ENCODE results near the gene CSHL1. TPM values are rescaled to one million over a fixed set of nuclear protein-coding genes. Genes with fewer than 3 reads are reported as not detected.

The CSHL1 gene
- not detected for total RNA-seq

GRCh38 chr17:63911041-63911635, at the start of gene CSHL1:
Gene CSHL1 (minus strand): TSS chr17:63911258. CDS start chr17:63911196, 62 bp downstream.
- Mint-ChIP-seq H3K9me3 (no peaks in the 10 kb centered on the region), H3K27me3 (ENCODE audit: low read depth) (no peaks in the 10 kb centered on the region), H3K36me3 (ENCODE audit: low read depth) (no peaks in the 10 kb centered on the region), H3K4me3 (no peak within 1 kb of the TSS), H3K4me1 (ENCODE audit: low read depth) (no peaks in the 10 kb centered on the region), H3K27ac (no peak within 1 kb of the TSS)
- DNase-seq: no peak
- intact Hi-C loops (cut with micrococcal nuclease): loop anchor here (5.0 kb wide), 1 partner anchor 371 kb away; no protein-coding TSS in a partner anchor
- CTCF ChIA-PET: interaction anchor here (0.6 to 4.2 kb wide), 22 partner anchors 8 to 371 kb away, joined by 3 to 29 read pairs (median 5); partner anchors contain the start of genes CD79B and GH1

- Mint-ChIP-seq H3K36me3 (ENCODE audit: low read depth) (no peaks in the 10 kb centered on the region), H3K4me3 (no peak overlapping the region), H3K9me3 (no peaks in the 10 kb centered on the region), H3K27me3 (ENCODE audit: low read depth) (no peaks in the 10 kb centered on the region), H3K4me1 (ENCODE audit: low read depth) (peaks cover 2% of the 10 kb centered on the region), H3K27ac (no peak overlapping the region)
- CTCF ChIA-PET: interaction anchor here (8.2 kb wide), 1 partner anchor 14 kb away, joined by 39 read pairs; no protein-coding TSS in a partner anchor
- no peak for DNase-seq
- intact Hi-C loops (cut with micrococcal nuclease): no loop called here
Observed at GRCh38 chr17:63960430-63960829, 49.4 kb upstream of the CSHL1 start.

- no peaks in the 10 kb centered on the region for H3K9me3 Mint-ChIP-seq
- intact Hi-C loops (cut with micrococcal nuclease): no loop called here
- no peaks in the 10 kb centered on the region for H3K27me3 Mint-ChIP-seq (ENCODE audit: low read depth)
- CTCF ChIA-PET: interaction anchor here (8.2 kb wide), 1 partner anchor 13 kb away, joined by 39 read pairs; no protein-coding TSS in a partner anchor
- H3K27ac Mint-ChIP-seq: no peak overlapping the region
- DNase-seq: no peak
- no peak overlapping the region for H3K4me3 Mint-ChIP-seq
- H3K36me3 Mint-ChIP-seq (ENCODE audit: low read depth): no peaks in the 10 kb centered on the region
- peaks cover 2% of the 10 kb centered on the region for H3K4me1 Mint-ChIP-seq (ENCODE audit: low read depth)
Observed at GRCh38 chr17:63960006-63960405, 48.9 kb upstream of the CSHL1 start.

GRCh38 chr17:63956296-63956920, 45.4 kb upstream of the CSHL1 start:
- intact Hi-C loops (cut with micrococcal nuclease): no loop called here
- peaks cover 21% of the 10 kb centered on the region for H3K4me1 Mint-ChIP-seq (ENCODE audit: low read depth)
- H3K36me3 Mint-ChIP-seq (ENCODE audit: low read depth): no peaks in the 10 kb centered on the region
- CTCF ChIA-PET: interaction anchor here (0.5 to 8.2 kb wide), 5 partner anchors 10 to 62 kb away, joined by 4 to 39 read pairs (median 5); partner anchors contain the start of gene CSHL1
- no peaks in the 10 kb centered on the region for H3K27me3 Mint-ChIP-seq (ENCODE audit: low read depth)
- no peak overlapping the region for H3K4me3 Mint-ChIP-seq
- no peak for DNase-seq
- H3K27ac Mint-ChIP-seq: no peak overlapping the region
- H3K9me3 Mint-ChIP-seq: no peaks in the 10 kb centered on the region

- CTCF ChIA-PET: interaction anchor here (1.1 to 8.2 kb wide), 3 partner anchors 9 to 44 kb away, joined by 4 to 39 read pairs (median 5); partner anchors contain the start of gene CSHL1
- Mint-ChIP-seq H3K27ac (no peak overlapping the region), H3K27me3 (ENCODE audit: low read depth) (no peaks in the 10 kb centered on the region), H3K4me1 (ENCODE audit: low read depth) (peaks cover 21% of the 10 kb centered on the region), H3K4me3 (no peak overlapping the region), H3K9me3 (no peaks in the 10 kb centered on the region), H3K36me3 (ENCODE audit: low read depth) (no peaks in the 10 kb centered on the region)
- no peak for DNase-seq
- intact Hi-C loops (cut with micrococcal nuclease): no loop called here
Observed at GRCh38 chr17:63955791-63956190, 44.7 kb upstream of the CSHL1 start.

- Mint-ChIP-seq H3K27ac (no peak overlapping the region), H3K36me3 (ENCODE audit: low read depth) (no peaks in the 10 kb centered on the region), H3K4me3 (no peak overlapping the region), H3K27me3 (ENCODE audit: low read depth) (no peaks in the 10 kb centered on the region), H3K9me3 (no peaks in the 10 kb centered on the region), H3K4me1 (ENCODE audit: low read depth) (peaks cover 21% of the 10 kb centered on the region)
- no peak for DNase-seq
- CTCF ChIA-PET: interaction anchor here (0.6 to 8.2 kb wide), 5 partner anchors 9 to 44 kb away, joined by 3 to 42 read pairs (median 5); partner anchors contain the start of genes CSHL1 and GH1
- intact Hi-C loops (cut with micrococcal nuclease): no loop called here
Observed at GRCh38 chr17:63955232-63955631, 44.2 kb upstream of the CSHL1 start.

- Mint-ChIP-seq H3K9me3 (no peaks in the 10 kb centered on the region), H3K4me3 (no peak overlapping the region)
- DNase-seq: peak; percentile 68
Observed at GRCh38 chr17:63954402-63955063, 43.5 kb upstream of the CSHL1 start.

GRCh38 chr17:63950940-63951907, 40.2 kb upstream of the CSHL1 start:
- no peaks in the 10 kb centered on the region for H3K36me3 Mint-ChIP-seq (ENCODE audit: low read depth)
- no peaks in the 10 kb centered on the region for H3K27me3 Mint-ChIP-seq (ENCODE audit: low read depth)
- H3K9me3 Mint-ChIP-seq: no peaks in the 10 kb centered on the region
- no peak overlapping the region for H3K4me3 Mint-ChIP-seq
- peak; percentile 58 for DNase-seq
- intact Hi-C loops (cut with micrococcal nuclease): no loop called here
- H3K27ac Mint-ChIP-seq: no peak overlapping the region
- CTCF ChIA-PET: interaction anchor here (1.0 to 7.2 kb wide), 9 partner anchors 19 to 74 kb away, joined by 3 to 42 read pairs (median 3); partner anchors contain the start of genes CD79B, CSHL1 and GH1
- H3K4me1 Mint-ChIP-seq (ENCODE audit: low read depth): peaks cover 26% of the 10 kb centered on the region

More at GRCh38 chr17:63954402-63955063, 43.5 kb upstream of the CSHL1 start:
- H3K4me1 Mint-ChIP-seq (ENCODE audit: low read depth): peaks cover 21% of the 10 kb centered on the region
- H3K27me3 Mint-ChIP-seq (ENCODE audit: low read depth): no peaks in the 10 kb centered on the region
- H3K36me3 Mint-ChIP-seq (ENCODE audit: low read depth): no peaks in the 10 kb centered on the region
- CTCF ChIA-PET: interaction anchor here (0.6 to 7.2 kb wide), 5 partner anchors 8 to 43 kb away, joined by 3 to 42 read pairs (median 5); partner anchors contain the start of genes CSHL1 and GH1
- peak overlapping the region; percentile 61 for H3K27ac Mint-ChIP-seq
- intact Hi-C loops (cut with micrococcal nuclease): no loop called here

GRCh38 chr17:63949576-63950250, 38.7 kb upstream of the CSHL1 start:
- no peaks in the 10 kb centered on the region for H3K27me3 Mint-ChIP-seq (ENCODE audit: low read depth)
- DNase-seq: no peak
- intact Hi-C loops (cut with micrococcal nuclease): loop anchor here (5.0 kb wide), 1 partner anchor 43 kb away; no protein-coding TSS in a partner anchor
- no peaks in the 10 kb centered on the region for H3K9me3 Mint-ChIP-seq
- no peak overlapping the region for H3K27ac Mint-ChIP-seq
- H3K4me3 Mint-ChIP-seq: no peak overlapping the region
- H3K4me1 Mint-ChIP-seq (ENCODE audit: low read depth): peaks cover 23% of the 10 kb centered on the region
- H3K36me3 Mint-ChIP-seq (ENCODE audit: low read depth): no peaks in the 10 kb centered on the region
- CTCF ChIA-PET: interaction anchor here (0.6 to 7.2 kb wide), 6 partner anchors 17 to 150 kb away, joined by 3 to 42 read pairs (median 3); partner anchors contain the start of genes CD79B and GH1

GRCh38 chr17:63948521-63948920, 37.5 kb upstream of the CSHL1 start:
- no peak for DNase-seq
- CTCF ChIA-PET: interaction anchor here (0.6 to 7.2 kb wide), 3 partner anchors 17 to 38 kb away, joined by 3 to 42 read pairs (median 5); partner anchors contain the start of gene GH1
- Mint-ChIP-seq H3K4me3 (no peak overlapping the region), H3K36me3 (ENCODE audit: low read depth) (no peaks in the 10 kb centered on the region), H3K27ac (no peak overlapping the region), H3K4me1 (ENCODE audit: low read depth) (peaks cover 11% of the 10 kb centered on the region), H3K9me3 (no peaks in the 10 kb centered on the region), H3K27me3 (ENCODE audit: low read depth) (no peaks in the 10 kb centered on the region)
- intact Hi-C loops (cut with micrococcal nuclease): loop anchor here (5.0 kb wide), 1 partner anchor 44 kb away; no protein-coding TSS in a partner anchor
